KG1 (cell line): ENCODE data around the gene REV3L.
"Not testable (repeated sequence)": the region's sequence is repeated elsewhere in the genome, so short reads cannot be mapped to it uniquely, and the experiment has no call there.

Experiments used
- DNase-seq: peaks from one replicate; lab custom pipeline; 2025; lab: John Stamatoyannopoulos, UW

REV3L gene

GRCh38 chr6:111300938-111301800 lies 181.8 kb downstream of the REV3L start:
- DNase-seq = not testable (repeated sequence)

GRCh38 chr6:111297776-111298175 lies 185.2 kb downstream of the REV3L start:
- no peak for DNase-seq

GRCh38 chr6:111294374-111294967 lies 188.5 kb downstream of the REV3L start:
- DNase-seq = no peak

DNA sequence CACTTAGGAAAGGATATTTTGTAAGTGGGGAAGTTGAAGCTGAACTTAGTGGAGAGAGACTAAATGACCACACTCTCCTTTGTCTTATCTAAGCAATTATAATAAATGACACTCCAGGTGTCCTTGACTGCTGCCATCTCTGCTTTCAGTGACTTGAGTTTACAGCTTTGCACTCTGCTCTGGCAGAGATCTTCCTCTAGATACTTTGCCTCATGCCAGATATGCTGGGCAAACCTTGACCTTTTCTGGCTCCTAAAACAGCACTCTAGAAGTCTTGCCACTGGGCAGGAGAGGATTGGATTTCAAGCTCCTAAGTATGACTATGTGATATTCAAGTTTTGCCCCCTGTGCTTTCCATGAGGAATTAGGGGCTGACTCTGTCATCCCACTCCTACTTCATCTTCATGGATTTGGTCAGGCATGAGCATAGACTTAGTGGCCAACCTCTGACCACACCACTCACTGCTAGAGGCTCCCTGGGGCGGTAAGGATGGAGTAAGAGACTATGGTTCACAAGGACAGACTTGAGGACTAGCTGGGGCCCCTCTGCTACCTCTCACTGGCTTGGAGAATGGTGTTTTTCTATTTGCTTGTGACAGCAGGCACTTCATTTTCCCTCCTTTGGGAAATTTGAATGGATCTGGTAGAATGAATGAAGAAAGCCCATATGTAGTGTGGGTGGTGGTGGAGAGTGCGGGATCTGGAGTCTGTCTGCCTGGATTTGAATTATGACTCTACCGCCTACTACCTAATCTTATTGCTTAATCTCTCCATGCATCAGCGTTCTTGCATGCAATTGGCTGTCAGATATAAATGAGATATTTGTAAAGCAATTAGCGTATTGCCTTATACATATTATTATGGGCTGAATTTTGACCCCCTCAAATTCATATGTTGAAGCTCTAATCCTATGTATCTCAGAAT lies 191.4 kb downstream of the REV3L start:
- no peak for DNase-seq

GRCh38 chr6:111290689-111291335 lies 192.2 kb downstream of the REV3L start:
- DNase-seq = not testable (repeated sequence)

DNA sequence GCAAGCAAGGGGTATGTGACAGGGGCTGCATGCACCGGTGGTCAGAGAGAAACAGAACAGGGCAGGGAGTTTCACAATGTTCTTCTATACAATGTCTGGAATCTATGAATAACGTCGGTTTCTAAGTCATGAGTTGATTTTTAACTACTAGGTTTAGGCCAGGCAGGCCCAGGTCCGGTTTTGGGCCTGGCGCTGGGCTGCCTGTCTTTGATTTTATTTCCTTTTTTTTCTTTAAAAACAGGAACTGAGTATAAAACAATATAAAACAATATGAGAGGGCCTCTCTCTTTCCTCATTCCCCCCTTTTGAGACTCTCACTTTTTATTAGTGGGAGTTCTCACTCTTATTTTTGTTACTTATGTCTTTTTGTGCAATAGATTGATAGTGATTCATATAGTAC lies 198.7 kb downstream of the REV3L start:
- not testable (repeated sequence) for DNase-seq

GRCh38 chr6:111283707-111284106 lies 199.3 kb downstream of the REV3L start:
- no peak for DNase-seq

- DNase-seq = no peak
Measured at GRCh38 chr6:111282515-111282914, 200.5 kb downstream of the REV3L start.

- DNase-seq = no peak
Measured at GRCh38 chr6:111280445-111280955, 202.5 kb downstream of the REV3L start.

DNA sequence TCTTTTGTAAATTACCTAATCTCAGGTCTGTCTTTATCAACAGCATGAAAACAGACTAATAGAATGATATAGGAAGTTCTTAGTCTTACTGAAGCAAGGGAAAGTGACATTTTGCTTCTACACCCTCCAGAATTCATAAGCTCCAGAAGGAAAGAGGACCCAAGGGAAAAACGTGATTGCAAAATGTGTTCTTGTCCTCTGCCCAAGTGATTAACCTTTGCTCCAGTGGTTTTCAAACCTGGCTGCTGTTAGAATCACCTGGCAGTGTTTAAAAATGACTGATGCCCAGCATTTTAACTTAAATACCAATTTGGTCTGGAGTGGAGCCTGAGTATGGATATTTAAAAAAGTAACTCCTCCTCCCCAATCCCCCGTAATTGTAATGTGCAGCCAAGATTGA lies 204.3 kb downstream of the REV3L start:
- no peak for DNase-seq

DNA sequence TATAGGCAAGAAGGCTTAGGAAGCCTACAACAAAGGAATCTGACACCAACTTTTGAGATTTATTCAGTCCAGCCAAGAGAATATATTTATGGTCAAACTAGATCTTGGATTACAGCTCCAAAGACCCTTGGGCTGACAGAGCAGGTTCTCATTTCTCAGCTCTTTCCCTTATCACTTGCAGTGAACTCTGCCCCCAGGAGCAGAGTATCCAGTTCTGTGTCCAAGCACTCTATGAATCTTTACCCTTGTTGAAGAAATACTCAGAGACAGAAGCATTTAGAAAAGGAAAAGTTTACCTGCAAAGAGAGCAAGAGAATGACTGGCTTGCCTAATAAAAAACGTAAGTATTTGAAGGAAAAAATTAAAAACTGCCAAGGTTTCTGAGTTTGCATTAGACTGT lies 205.2 kb downstream of the REV3L start:
- DNase-seq = no peak

- no peak for DNase-seq
Measured at GRCh38 chr6:111276736-111277135, 206.3 kb downstream of the REV3L start.

GRCh38 chr6:111276335-111276734 lies 206.7 kb downstream of the REV3L start:
- DNase-seq = no peak

DNA sequence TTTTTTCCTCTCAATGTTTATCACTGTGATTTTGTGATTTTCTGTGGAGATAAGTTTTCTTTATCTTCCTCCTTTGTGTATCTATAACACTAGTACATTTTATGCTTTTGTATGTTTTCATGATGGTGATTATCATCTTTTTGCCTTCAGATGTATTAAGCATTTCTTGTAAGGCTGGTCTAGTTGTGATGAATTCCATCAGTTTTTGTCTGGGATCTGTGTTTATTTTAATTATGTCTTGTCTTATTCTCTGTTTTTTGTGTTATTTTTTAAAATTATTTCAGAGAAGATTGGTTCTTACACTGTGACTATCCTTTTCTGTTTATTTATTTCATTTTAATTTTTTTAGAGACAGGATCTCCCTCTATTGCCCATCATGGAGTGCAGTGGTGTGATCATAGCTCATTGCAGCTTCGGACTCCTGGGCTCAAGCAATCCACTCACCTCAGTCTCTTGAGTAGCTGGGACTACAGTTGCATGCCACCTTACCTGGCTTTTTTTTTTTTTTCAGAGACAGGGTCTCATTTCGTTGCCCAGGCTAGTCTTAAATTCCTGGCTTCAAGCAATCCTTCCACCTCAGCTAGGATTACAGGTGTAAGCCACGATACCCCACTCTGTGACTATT lies 208.3 kb downstream of the REV3L start:
- no peak for DNase-seq

GRCh38 chr6:111270121-111270520 lies 212.9 kb downstream of the REV3L start:
- DNase-seq = no peak

DNA sequence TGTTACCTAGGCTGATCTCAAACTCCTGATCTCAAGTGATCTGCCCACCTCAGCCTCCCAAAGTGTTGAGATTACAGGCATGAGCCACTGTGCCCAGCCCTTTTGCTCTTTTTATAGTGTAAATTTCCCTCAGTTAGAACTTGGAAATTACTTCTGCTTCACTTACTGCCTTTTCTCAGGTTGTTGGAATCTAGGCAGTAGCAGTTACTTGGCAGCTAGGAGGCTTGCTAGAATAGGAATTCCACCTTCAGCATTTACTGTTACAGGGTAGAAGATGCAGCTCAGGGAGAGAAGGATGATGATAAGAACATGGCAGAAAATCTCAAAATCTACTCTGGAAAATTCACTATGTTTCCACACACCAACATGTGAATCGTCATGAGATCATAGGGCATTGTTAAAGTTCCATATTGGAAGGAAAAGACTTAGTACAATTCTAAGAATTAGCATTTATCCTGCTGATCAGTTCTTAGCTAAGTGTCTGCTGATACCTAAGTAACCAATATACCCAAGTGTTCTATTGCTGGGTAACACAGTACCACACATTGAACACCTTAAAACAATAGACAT lies 213.5 kb downstream of the REV3L start:
- DNase-seq = no peak

GRCh38 chr6:111267764-111268333 lies 215.2 kb downstream of the REV3L start:
- no peak for DNase-seq

GRCh38 chr6:111266276-111266675 lies 216.7 kb downstream of the REV3L start:
- DNase-seq = no peak

DNA sequence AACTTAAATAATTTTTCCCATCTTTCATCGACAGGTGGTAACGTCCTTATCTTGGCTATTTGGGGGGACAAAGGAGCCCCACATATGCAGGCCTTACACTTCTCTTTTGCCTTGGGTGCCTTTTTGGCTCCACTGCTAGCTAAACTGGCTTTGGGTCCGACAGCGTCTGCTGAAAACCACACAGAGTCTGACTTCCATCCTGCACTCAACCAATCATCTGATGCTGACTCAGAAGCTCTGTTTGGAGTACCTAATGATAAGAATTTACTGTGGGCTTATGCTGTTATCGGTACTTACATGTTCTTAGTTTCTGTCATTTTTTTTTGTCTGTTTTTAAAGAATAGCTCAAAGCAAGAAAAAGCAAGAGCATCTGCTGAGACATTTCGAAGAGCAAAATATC lies 217.2 kb downstream of the REV3L start:
- no peak for DNase-seq

DNA sequence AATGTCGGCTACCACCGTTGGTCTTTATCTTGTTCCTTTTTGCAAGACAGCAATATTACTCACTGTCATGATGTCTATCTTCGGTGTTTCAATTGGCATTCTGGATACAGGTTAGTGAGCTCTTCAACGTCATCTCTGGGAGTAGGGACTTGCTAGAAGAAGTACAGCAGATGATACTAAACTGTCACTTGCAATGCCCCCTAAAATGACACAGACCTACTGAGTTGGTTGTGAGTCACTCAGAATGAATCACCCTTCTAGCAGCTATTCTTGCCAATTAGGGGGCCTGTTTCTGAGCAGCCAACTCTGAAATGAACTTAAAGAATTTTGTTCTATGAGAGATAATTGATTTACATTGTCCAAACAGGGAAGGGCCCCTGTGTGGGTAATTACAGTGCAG lies 219.2 kb downstream of the REV3L start:
- no peak for DNase-seq
